HG02943 (cell line): ENCODE measurements around the gene MPRIP.

Experiments
- ATAC-seq: cut with Tn5 transposase; IDR thresholded peaks from one replicate; pipeline ENCODE4 v1.9.1; 2021; ENCODE audit warnings: mild to moderate bottlenecking, low read depth, moderate library complexity; ENCODE audit not compliant: unreplicated experiment

The MPRIP gene

GRCh38 chr17:17048106-17048505 is 5.8 kb downstream of the MPRIP start:
- no peak for ATAC-seq

- ATAC-seq, result no peak
Observed at GRCh38 chr17:17050346-17051345, 8.4 kb downstream of the MPRIP start.

- no peak for ATAC-seq
Observed at GRCh38 chr17:17051380-17051779, 9.1 kb downstream of the MPRIP start.

GRCh38 chr17:17051791-17052461 is 9.7 kb downstream of the MPRIP start:
- no peak for ATAC-seq

GRCh38 chr17:17052462-17053221 is 10.4 kb downstream of the MPRIP start:
- ATAC-seq, result no peak

GRCh38 chr17:17053446-17054379 is 11.5 kb downstream of the MPRIP start:
- no peak for ATAC-seq

GRCh38 chr17:17054636-17055035 is 12.4 kb downstream of the MPRIP start:
- ATAC-seq, result no peak

GRCh38 chr17:17055286-17056155 is 13.3 kb downstream of the MPRIP start:
- no peak for ATAC-seq

- no peak for ATAC-seq
Observed at GRCh38 chr17:17056156-17056539, 13.9 kb downstream of the MPRIP start.

GRCh38 chr17:17057057-17057551 is 14.8 kb downstream of the MPRIP start:
- ATAC-seq, result no peak

- ATAC-seq, result no peak
Observed at GRCh38 chr17:17058304-17058703, 16.0 kb downstream of the MPRIP start.

GRCh38 chr17:17059301-17059890 is 17.1 kb downstream of the MPRIP start:
- no peak for ATAC-seq

GRCh38 chr17:17060001-17060922 is 18.0 kb downstream of the MPRIP start:
- ATAC-seq, result no peak

GRCh38 chr17:17060930-17061329 is 18.7 kb downstream of the MPRIP start:
- ATAC-seq, result no peak

- ATAC-seq, result no peak
Observed at GRCh38 chr17:17061516-17061915, 19.3 kb downstream of the MPRIP start.

GRCh38 chr17:17062356-17062755 is 20.1 kb downstream of the MPRIP start:
- ATAC-seq, result no peak

GRCh38 chr17:17062866-17063265 is 20.6 kb downstream of the MPRIP start:
- no peak for ATAC-seq
